HG03064 (cell line): ENCODE results near the gene ZNF83.
"Not testable (repeated sequence)": the region's sequence is repeated elsewhere in the genome, so short reads cannot be mapped to it uniquely, and the experiment has no call there.

Experiments
- ATAC-seq: cut with Tn5 transposase; IDR thresholded peaks from one replicate; pipeline ENCODE4 v1.9.1; 2021; ENCODE audit warnings: low read depth; ENCODE audit not compliant: unreplicated experiment

ZNF83 gene

DNA sequence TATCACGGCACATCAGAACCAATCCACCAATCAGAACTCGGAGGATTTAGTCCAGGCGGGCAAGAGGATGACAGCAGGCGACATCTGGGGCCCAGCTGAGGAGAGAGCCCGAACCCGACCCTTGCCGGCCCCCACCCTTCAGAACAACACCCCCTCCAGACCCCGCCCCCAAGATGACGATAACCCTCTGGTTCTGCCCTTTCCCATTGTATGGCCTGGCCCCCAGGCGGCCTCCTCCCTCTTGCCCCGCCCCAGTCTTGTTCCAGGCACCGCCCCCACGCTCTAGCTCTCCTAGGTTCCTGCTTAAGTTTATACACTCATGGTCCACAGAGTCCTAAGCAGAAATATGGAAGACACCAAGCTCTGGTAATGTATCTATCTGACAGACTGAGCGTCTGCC, 2.8 kb upstream of the ZNF83 start:
- ATAC-seq: no peak

DNA sequence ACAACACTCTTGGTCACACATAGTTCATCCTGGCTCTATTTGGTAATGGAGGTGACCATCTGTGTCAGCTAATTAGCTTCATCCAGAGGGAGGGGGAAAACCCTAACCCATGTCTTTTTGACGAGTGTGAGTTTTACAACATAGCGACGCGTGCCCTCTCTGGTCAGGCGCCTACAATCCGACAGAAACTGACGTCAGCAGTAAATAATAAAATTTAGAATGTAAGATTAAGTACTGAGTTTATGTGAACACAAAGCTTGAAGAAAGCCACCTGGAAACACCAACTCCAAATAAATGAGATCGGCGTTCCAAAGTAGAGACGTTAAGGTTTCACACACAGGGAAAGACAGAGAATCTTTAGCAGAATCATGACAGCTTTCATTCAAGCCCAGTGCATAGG, 1.8 kb upstream of the ZNF83 start:
- no peak for ATAC-seq

DNA sequence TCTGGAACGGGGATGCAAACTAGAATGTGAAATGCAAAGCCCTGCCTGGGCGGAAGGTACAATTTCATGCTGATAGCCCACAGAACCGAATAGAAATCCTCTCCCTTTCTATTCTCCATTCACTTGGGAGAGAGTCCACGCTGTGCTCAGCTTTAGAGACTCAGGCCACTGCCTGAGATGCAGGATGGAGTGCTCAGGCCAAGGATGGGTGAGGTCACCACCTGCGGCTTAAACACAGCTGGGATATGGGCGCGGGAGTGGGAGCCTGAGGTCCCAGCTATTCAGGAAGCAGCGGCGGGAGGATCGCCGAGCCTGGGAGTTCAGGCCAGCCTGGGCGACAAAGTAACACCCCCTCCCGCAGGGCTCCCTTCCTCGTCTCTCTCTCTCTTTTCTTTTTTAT, 446 bp upstream of the ZNF83 start:
- no peak for ATAC-seq

DNA sequence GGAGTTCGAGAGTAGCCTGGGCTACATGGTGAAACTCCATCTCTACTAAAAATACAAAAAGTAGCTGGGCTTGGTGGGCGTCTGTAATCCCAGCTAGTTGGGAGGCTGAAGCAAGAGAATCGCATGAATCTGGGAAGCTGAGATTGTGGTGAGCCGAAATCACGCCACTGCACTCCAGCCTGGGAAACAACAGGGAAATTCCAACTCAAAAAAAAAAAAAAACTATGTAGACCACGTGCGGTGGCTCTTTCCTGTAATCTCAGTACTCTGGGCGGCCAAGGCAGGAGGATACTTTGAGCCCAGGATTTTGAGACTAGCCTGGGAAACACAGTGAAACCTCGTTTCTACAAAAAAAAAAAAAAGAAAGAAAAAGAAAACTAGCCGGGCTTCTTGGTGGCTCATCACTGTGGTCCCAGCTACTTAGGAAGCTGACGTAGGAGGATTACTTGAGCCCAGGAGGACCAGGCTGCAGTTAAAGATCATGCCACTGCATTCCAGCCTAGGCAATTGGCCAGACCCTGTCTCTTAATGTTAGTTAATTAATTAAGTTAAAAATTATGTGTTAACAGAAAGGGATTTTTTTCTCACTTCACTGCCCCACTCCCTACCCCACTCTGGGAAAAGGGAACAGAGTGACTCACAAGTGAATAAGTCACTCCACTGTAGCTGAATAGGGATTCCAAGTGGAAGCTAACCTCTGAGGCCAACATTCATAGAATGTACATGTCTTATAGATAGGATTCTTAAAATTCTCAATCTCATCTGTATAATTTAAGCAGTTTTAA, 2.2 kb downstream of the ZNF83 start:
- ATAC-seq: no peak

DNA sequence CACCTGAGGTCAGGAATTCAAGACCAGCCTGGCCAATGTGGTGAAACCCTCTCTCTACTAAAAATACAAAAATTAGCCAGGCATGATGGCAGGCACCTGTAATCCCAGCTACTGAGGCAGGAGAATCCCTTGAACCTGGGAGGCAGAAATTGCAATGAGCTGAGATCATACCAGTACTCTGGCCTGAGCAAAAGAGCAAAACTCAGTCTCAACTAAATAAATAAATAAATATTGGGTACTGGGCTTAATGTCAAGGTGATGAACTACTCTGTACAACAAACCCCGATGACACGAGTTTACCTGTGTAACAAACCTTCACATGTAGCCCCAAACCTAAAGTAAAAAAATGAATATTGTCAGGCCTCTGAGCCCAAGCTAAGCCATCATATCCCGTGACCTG, 10.7 kb downstream of the ZNF83 start:
- ATAC-seq: not testable (repeated sequence)

DNA sequence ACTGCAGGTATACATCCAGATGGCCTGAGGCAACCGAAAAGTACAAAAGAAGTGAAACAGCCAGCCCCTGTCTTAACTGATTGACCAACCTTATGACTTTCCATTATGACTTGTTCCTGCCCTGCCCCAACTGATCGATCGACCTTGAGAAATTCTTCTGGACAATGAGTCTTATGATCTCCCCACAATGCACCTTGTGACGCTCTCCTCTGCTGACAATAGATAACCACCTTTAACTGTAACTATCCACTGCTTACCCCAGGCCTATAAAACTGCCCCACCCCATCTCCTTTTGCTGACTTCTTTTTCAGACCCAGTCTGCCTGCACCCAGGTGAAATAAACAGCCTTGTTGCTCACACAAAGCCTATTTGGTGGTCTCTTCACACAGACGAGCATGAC, 11.2 kb downstream of the ZNF83 start:
- ATAC-seq: no peak

DNA sequence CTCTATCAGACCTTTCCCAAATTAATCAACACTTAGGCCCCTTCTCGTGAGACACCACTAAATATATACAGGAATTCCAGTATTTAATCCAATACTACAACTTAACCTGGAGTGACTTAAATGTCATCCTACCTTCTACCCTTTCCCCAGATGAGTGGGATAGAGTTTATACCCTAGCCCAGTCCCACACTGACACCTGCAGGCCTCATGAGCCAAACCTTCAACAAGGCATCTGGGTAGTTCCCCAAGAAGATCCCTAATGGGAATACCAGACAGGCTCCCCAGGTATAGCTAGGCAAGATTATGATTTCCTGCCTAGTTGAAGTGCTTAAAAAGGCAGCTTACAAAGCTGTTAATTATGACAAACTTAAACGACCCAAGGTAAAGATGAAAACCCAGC, 15.9 kb downstream of the ZNF83 start:
- ATAC-seq: no peak

DNA sequence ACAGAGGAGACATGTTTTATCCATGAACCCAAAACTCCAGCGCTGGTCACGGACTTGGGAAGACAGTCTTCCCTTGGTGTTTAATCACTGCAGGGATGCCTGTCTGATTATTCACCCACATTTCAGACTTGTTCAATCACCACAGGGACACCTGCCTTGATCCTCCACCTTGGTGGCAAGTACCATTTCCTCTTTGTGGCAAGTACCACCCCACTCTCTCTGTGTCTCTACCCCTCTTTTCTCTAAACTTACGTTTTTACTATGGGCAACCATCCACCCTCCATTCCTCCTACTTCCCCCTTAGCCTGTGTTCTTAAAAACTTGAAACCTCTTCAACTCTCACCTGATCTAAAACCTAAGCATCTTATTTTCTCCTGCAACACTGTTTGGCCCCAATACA, 16.8 kb downstream of the ZNF83 start:
- ATAC-seq: no peak

DNA sequence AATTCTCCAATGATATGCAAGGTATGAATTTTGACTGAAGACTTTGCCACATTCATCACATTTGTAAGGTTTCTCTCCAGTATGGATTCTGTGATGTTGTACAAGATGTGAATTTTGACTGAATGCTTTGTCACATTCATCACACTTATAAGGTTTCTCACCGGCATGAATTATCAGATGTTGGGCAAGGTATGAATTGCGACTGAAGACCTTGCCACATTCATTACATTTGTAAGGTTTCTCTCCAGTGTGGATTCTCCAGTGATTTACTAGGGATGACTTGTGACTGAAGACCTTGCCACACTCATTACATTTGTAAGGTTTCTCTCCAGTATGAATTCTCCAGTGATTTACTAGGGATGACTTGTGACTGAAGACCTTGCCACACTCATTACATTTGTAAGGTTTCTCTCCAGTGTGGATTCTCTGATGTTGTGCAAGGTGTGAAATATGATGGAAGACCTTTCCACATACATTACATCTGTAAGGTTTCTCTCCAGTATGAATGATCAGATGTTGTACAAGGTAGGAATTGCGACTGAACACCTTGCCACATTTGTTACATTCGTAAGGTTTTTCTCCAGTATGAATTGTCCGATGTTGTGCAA, 24.8 kb downstream of the ZNF83 start:
- ATAC-seq: no peak

DNA sequence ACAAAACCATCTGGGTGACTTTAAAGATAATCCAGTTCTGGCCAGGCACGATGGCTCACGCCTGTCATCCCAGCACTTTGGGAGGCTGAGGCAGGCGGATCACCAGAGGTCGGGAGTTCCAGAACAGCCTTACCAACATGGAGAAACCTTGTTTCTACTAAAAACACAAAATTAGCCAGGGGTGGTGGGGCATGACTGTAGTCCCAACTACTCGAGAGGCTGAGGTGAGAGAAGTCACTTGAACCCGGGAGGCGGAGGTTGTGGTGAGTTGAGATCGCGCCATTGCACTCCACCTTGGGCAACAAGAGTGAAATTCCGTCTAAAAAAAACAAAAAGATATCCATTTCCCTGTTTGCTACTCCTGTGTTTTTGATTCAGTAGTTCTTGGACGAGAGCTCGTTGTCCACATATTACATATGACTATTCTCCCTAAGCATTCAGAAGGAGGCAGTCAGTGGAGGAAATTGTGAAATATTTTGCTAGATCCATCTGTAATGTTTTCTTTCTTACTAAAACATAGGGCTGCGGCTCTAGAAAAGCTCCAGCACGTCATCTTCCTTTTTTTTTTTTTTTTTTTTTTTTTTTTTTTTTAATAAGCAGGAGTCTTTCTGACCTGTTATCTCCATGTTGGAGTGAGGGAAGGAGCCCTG, 34.5 kb downstream of the ZNF83 start:
- no peak for ATAC-seq

DNA sequence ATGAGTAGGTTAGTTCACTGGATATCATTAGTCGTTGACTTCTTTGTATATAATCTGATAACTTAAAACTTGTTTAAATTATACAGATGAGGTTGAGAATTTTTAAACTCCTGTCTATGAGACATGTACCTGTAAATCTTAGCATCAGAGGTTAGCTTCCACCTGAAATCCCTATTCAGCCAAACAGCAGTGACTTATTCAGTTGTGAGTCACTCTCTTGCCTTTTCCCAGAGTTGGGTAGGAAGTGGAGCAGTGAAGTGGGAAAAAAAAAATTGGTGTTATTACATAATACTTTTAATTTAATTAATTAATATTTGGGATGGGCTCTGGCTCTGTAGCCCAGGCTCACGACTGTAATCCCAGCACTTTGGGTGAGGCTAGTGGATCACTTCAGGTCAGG, 35.2 kb downstream of the ZNF83 start:
- ATAC-seq: no peak

DNA sequence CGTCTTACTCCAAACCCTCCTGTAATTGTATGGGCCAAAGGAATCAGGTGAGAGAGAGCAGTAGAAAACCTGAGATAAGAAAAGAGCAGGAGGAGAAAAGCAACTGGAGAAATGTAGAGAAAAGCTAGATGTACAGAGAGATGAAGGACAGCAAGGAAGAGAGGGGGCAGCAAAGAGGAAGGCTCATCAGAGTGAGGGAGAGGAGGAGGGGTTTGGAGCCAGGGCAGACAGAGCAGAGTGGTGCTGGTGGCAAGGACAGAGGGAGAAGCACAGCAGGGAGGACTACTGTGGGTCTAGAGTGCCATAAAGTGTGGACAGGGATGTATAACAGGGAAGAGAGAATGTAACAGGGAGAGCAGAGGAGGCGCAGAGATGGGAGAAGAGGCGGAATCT, 36.2 kb downstream of the ZNF83 start:
- not testable (repeated sequence) for ATAC-seq

DNA sequence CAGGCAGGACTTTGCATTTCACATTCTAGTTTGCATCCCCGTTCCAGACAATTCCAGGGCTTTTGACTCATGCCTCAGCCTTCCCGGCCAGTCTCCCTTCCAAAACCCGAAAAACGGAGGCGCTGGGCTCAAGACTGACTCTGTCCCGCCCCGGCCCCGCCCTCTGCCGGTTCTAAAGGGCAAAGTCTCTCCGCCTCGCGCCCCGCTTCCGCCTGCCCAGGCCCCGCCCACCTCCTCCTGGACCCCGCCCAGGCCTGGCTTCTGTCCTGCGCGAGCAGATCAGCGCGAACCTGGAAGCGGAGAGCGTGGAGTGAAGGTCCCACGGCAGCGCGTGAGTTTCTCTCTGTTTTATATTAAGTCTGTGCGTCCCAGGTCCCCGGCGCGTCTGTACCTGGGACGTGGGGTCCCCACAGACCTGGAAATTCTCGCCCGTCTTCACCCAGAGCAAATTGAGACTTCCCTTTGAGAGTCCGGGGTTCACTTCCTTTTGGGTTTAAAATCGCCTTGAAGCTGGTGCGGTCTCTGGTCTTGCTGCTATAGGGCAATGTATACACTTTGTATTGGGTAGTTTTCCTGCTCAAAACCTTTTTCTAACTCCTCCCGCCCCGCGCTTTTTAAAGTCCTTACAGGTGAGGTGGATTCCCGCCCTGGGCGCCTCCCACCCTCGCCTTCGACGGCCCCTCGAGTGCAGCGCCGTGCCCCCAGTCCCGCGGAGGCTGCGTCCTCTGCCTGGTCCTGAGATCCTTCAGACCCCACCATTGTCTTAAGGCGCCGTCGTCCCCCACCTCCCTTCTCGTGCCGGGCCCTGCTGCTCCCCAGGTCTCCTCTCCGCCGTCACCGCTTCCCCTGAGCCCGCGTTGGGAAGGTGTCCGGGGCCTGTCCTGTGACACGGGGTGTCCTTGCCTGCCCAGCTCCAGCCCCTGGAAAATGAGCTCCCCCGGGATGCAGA, 36.9 kb downstream of the ZNF83 start:
- no peak for ATAC-seq

DNA sequence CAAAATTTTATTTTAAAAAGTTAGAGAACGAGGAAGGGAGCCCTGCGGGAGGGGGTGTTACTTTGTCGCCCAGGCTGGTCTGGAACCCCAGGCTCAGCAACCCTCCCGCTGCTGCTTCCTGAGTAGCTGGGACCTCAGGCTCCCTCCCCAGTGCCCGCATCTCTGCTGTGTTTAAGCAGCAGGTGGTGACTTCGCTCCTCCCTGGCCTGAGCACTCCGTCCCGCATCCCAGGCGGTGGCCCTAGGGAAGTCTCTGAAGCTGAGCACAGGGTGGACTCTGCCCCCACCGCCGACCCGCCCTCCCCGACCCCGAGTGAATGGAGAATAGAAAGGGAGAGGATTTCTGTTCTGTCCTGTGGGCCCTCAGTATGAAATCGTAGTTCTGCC, 37.5 kb downstream of the ZNF83 start:
- ATAC-seq: no peak

DNA sequence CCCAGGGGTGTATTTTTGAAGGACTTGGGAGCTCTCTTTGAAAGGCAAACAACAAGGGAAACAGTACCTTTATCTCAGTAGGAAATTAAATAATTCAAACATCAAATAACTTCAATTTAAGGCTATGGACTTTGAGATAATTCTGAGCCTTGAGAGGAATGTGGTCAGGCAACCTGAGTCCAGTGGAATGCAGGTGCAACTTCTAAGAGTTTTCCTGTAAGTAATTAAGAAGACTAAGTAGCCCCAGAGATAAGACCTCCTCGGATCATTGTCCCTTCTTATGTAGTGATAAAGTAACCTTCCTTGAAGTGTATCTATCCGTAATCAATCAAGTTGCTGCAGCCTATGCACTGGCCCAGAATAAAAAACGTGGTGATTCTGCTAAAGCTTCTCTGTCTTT, 38.9 kb downstream of the ZNF83 start:
- ATAC-seq: no peak

DNA sequence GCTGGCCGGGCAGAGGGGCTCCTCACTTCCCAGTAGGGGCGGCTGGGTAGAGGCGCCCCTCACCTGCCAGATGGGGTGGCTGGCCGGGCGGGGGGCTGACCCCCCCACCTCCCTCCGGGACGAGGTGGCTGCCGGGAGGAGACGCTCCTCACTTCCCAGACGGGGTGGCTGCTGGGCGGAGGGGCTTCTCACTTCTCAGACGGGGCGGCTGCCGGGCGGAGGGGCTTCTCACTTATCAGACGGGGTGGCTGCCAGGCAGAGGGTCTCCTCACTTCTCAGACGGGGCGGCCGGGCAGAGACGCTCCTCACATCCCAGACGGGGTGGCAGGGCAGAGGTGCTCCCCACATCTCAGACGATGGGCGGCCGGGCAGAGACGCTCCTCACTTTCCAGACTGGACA, 44.7 kb downstream of the ZNF83 start:
- not testable (repeated sequence) for ATAC-seq

DNA sequence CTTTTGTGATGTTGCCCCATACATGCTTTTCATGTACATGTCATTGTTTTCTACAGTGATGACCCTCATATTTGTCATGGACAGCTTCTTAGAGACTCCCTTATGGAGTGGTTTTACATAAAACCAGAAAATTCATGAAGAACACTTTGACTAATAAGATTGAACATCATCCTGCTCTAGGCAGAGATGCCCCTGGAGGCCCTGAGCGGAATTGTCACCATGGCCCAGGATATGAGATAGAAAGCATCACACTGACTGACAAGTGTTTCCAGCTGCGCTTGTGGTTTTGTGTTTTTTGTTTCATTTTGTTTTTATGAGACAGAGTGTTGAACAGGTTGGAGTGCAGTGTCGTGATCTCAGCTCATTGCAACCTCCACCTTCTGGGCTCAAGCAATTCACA, 45.9 kb downstream of the ZNF83 start:
- ATAC-seq: no peak

DNA sequence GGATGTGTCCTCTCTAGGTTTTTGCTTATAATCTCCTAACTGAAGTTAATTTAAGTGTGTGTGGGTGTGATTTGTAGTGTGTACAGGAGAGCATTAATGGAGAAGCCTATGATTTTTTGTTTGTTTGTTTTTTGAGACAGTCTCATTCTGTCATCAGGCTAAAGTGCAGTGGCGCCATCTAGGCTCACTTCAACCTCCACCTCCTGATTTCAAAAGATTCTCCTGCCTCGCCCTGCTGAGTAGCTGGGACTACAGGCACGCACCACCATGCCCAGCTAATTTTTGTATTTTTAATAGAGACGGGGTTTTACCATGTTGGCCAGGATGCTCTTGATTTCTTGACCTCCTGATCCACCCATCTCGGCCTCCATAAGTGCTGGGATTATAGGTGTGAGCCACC, 47.4 kb downstream of the ZNF83 start:
- no peak for ATAC-seq

DNA sequence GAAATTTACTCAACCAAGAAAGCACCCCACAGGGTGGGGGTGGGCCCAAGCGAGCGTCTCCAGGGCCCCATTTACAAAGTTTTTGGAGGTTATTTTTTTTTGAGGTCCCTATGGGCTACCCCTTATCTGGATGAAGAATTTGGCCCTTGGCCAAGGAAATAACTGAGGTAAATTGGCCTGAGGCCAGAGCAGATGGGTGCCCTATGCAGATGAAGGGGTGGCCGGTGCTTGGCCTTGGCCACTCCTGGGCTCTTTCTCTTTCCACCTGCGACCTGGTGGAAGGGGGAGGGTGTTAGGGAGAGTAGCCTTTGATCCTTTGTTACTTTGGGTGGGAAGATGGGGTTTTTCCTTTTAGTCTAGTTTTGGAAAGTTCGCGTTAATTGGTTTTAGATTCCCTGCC, 52.6 kb downstream of the ZNF83 start:
- ATAC-seq: no peak

DNA sequence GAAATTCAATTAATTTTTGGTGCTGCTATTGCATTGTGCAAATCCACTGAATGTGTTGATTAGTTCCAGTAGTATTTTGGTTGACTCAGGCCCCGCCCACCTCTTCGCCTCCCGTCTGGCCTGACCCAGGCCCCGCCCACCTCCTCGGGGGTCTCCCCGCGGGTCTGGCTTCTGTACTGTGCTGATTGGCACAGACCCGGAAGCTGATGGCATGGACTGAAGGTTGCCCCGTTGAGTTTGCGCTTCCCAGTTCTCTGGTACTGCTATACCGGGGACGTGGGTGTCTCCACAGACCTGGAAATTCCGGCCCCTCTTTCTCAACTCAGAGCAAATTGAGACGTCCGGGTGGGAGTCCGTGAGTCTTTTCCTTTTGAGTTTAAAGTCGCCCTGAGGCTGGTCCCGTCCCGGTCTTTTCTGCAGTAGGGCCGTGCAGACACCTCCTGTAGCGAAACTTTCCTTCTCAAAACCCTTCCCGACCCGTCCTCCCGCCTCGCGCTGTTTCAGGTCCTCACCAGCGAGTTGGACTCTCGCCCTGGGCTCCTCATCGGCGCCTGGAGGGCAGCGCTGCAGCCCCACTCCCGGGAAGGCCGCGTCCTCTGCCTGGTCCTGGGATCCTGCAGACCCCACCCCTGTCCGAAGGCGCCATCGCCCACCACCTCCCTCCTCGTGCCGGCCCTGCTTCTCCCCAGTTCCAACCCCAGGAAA, 53.3 kb downstream of the ZNF83 start:
- no peak for ATAC-seq
